Stimulated activated CD8-positive, alpha-beta memory T cell treated with anti-CD3 and anti-CD28 coated beads, Interleukin-2, amount 100 ng/mL, for 48 hours (primary cell): ENCODE results near the gene EPN2.

ENCODE experiments used
- DNase-seq, 2 donors: peaks; one replicate each; pipeline ENCODE4 v3.0.0-alpha.2; 2020; ENCODE audit warnings: low read depth in 2 of 2

The EPN2 gene

DNA sequence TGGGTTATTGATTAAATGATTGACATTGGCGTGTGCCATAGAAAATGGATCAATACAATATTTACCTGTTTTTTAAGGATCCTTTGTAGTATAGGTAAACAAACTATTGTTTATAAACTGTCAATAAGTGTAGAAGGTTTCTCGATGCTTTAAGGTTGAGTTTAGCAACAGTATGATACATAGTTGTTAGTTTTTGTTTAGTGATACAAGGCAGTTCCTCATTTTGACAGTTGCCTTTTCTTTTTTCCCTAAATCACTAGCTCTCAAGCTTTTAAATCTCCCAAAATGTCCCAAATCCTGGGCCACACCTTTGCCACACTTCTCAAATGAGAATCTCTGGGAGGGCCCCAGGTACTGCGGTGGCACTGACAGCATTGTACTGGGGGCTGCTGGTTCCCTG lies 57.3 kb downstream of the EPN2 start:
- no peak for DNase-seq

DNA sequence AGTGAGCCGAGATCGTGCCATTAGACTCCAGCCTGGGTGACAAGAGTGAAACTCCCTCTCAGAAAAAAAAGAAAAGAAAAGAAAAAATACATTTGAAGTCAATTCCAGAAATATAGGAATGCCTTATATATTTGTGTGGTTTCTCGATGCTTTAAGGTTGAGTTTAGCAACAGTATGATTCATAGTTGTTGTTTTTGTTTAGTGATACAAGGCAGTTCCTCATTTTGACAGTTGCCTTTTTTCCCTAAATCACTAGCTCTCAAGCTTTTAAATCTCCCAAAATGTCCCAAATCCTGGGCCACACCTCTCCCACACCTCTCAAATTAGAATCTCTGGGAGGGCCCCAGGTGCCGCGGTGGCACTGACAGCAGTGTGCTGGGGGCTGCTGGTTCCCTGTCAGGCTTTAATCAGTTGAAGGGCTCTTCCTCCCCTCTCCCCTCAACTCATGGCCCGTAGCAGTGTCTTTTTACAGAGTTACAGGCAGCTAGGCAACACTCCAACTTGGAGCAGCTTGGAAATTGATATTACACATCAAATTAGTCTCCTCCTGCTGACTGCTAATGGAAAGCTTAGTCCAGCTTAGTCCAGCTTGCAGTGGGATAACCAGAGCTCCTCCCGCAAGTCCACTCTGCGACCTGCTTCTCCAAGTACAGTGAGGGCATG lies 58.4 kb downstream of the EPN2 start:
- DNase-seq: no peak

DNA sequence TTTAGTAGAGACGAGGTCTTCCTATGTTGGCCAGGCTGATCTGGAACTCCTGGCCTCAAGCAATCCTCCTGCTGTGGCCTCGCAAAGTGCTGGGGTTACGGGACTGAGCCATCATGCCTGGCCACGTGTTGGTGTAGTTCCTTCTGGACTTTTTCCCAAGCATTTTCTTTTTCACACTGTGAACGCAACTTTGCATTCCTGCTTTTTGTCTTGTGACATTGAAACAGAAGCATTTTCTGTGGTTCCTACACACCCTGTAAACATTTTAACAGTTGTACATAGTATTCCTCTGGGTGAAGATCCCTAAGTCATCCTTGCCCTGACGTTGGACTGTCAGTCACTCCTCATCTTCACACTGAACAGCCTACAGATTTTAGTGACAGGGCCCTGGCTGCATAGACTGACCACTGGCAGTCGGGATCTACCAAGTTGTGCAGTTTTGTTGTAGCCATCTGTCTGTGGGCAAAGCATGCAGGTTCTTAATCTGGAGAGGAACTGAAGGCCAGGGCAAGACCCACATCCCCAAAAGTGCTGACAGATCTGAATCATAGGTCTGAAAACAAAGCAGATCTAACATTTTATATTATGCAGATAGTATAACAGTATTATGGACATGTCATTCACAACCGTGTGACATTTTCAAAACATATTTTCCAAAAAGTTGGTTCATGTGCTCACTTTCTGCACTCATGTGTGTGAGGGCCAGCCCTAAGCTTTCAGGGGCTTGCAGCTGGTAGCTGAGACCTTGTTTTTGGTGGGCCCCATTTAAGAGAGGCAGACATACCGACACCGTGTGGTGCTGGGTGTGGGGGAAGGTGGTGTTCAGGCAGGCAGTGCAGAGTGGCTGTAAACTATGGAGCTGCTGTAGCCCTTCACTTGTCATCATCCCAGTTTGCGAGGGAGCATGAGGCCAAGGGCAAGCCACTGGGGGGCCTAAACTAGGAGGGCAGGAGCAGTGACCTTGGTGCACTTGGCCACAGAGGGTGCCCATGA lies 59.9 kb downstream of the EPN2 start:
- no peak for DNase-seq

DNA sequence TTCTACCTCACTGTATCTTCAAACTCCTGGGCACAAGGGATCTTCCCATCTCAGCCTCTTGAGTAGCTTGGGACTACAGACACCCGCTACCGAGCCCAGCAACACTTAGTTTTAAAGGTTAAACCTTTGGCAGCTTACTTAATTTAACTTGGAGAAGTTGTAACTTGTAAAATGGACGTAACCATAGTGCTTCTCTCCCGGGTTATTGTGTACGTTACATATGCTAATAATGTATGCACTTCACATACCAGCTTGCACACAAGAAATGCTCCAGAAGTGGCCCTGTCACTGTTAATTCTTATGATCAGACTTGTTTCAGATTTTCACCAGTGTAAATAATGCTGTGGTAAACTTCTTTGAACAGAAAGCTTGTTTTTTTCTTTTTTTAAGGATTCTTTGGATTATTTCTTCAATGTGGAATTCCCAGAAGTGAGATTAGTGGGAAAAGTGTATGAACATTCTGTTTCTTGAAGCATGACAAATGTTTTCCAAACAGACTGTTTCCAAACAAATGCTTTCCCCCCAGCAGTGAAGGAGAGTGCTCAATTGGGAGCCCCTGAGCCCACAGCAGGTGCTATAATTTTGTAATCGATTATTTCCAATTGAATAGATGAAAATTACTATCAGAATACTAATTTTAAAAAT lies 61.5 kb downstream of the EPN2 start:
- DNase-seq: no peak

DNA sequence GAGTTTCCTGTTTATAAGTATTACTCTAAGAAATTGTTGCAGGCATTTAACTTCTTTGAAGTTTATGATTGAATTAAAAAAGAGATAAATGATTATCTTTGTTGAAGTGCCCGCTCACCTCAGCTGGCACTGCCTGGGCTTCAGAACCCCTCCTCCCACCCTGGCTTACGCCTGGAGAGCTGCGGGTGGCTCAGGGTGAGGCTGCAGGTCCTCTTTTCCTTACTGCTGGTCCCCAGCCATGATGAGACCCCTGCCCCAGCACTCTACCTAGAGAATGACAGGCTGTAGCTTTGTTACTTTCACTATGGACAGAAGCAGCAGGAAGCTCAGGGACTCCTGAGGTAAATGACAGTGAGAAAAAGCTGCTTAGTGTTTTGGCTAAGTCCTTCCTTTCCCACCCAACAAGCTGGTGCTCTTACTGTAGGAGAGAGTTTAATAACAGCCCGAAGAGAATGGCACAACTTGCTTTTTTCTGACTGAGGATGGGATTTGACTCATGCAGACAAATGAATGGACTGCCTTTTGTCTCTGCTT lies 62.1 kb downstream of the EPN2 start:
- DNase-seq: no peak

- no peak for DNase-seq
Measured at GRCh38 chr17:19299866-19300265, 62.7 kb downstream of the EPN2 start.

GRCh38 chr17:19301274-19301951 lies 64.2 kb downstream of the EPN2 start:
- no peak for DNase-seq

DNA sequence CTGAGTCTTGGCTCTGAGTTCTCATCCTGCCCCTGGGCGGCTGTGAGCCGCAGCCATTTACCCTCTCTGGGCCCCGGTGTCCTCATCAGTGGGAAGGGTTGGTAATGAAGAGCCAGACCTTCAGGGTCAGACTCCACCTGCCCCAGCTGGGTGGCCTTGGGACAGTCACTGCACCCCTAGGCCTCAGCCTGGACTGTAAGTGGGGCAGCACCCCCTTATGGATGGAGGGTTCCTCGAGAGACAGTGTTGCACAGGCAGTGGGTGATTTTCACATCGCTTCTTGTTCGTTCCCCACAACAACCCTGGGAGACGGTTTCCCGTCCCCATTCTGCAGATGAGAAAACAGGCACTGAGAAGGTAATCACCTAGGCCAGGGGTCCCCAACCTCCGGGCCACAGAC lies 64.8 kb downstream of the EPN2 start:
- DNase-seq: no peak

- DNase-seq: no peak
Measured at GRCh38 chr17:19302791-19303331, 65.7 kb downstream of the EPN2 start.

GRCh38 chr17:19303367-19303776 lies 66.2 kb downstream of the EPN2 start:
- no peak for DNase-seq

- DNase-seq: no peak
Measured at GRCh38 chr17:19304209-19304608, 67.0 kb downstream of the EPN2 start.

GRCh38 chr17:19304751-19305150 lies 67.6 kb downstream of the EPN2 start:
- no peak for DNase-seq

- DNase-seq: no peak
Measured at GRCh38 chr17:19305256-19305655, 68.1 kb downstream of the EPN2 start.

DNA sequence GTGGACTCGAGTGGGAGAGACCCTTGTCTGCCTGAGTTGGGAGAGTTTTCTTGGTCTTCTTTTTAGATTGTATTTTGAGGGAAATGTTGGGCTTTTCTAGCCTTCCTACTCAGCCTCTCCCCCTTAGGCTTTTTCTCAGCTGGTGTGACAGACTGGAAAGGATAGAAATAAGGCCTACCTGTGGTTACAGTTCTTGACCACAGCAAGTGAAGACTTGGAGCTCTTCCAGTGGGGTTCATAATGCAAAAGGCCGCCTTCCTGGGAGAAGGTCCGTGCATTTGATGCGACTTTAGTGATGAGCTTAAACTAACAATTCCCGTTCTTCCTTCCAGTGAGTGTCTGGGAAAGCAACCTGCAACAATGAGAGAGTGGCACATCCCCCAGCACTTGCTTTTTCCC lies 68.6 kb downstream of the EPN2 start:
- no peak for DNase-seq

GRCh38 chr17:19306160-19307111 lies 69.3 kb downstream of the EPN2 start:
- no peak for DNase-seq

- DNase-seq: no peak
Measured at GRCh38 chr17:19307521-19307920, 70.4 kb downstream of the EPN2 start.

- DNase-seq: no peak
Measured at GRCh38 chr17:19308398-19308797, 71.2 kb downstream of the EPN2 start.

- DNase-seq: no peak
Measured at GRCh38 chr17:19309701-19310100, 72.5 kb downstream of the EPN2 start.

- DNase-seq: no peak
Measured at GRCh38 chr17:19310151-19310550, 73.0 kb downstream of the EPN2 start.

DNA sequence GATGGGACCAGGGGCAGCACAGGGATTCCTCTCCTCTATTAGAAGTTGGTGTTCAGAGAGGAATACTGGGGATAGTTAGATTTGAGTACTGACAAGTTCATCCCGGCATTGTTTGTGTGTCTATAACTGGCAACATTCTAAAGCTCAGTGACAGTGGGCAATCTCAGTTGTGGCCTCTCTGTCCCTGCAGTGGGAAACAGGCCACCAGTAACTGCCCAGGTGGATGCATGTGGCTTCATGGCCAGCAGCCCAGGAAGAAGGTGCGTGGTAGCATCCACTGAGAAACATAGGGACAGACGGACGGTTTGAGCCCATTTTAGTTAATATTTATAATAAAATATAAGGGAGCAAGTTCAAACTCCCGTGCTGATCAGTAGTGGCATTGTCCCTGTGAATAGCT lies 73.8 kb downstream of the EPN2 start:
- no peak for DNase-seq
